Inferior parietal cortex (tissue), 1 donor: ENCODE data around the gene EDN3.

ENCODE experiments used
- DNase-seq: peaks from one replicate; pipeline ENCODE4 v3.0.0-alpha.2; 2016; ENCODE audit errors: extremely low spot score

EDN3 gene

DNA sequence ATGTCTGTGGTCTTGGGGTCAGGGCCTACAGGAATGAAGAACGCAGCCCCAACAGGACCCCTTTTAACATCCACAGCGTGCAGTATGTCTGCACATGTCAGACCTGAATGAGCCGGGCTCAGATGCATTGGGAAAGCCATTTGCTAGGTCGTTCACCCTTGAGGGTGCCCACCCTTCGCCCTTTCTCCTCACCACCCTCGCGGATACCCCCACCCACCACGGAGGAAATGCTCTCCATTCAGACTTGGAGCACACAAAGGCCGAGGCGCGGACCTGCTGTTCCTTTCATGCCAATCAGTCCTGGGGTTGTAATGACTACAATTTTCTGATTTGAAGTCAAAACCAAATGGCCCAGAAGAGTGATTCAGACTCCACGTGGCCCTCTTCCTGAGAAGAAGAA is 62.7 kb downstream of the EDN3 start:
- DNase-seq = no peak

DNA sequence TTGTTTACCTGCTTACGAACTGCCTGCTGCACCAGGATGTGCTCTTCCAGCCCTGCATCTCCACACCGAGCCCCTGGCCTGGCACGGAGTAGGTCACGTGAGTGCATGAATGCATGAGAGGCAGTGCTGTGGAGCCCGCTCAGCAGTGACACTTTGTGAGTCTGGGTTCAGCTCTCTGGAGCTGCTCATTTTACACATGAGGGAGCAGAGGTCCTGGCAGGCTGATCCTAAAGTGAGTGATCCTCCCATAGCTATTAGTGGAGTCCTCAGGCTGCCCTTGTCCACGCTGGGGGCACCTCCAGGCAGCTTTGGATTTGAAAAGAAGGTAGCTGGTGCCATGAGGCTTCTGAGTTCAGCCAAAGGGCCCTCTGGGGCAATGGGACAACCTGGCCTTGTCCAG is 64.2 kb downstream of the EDN3 start:
- no peak for DNase-seq

DNA sequence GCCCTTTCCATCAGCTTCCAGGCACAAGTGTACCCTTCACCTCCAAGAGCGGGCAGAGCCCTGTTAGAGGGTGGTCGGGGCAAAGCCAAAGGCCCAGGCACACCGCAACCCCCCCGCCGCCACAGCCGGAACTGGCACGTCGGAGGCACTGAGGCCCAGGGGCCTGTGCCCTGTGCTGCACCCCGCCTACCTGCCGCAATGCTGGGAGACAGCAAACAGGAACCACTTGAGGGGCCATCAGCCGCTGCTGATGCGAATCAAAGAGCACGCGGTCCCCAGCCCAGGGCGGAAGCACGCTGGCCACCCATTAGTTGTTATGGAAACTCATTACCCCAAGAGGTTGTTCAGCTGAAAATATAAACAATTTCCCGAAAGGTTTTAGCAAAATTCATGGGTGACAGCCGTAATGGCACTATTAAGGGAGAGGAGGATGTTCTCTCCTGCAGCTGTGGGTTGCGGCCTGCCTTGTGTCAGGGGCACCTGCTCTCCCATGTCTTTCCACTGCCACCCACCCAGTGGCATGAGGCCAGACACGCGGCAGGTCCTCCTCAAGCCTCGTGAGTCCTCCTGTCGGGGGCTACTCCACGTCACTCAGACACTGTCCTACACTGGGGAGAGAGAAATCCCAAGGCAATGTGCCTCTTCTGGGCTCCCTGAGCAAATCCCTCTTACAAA is 65.3 kb downstream of the EDN3 start:
- DNase-seq = no peak

- DNase-seq = no peak
Observed at GRCh38 chr20:59371431-59371830, 71.0 kb downstream of the EDN3 start.

DNA sequence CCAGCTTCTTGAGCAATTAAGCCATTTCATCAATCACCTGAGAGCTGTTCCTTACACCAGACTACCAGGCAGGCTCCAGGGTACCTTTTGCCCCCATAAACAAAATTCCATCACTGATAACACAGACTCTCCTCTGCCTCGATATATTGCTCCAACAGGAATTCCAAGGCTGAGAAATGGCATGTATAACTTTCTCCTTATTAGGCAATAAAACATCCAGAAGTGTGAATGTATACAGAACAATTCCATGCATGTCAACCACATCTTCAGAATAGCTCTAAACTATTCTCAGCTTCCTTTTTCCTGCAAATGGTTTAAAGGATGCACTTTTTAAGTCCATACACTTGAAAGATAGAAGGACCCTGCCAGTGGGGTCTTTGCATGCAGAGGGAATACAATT is 73.8 kb downstream of the EDN3 start:
- no peak for DNase-seq

DNA sequence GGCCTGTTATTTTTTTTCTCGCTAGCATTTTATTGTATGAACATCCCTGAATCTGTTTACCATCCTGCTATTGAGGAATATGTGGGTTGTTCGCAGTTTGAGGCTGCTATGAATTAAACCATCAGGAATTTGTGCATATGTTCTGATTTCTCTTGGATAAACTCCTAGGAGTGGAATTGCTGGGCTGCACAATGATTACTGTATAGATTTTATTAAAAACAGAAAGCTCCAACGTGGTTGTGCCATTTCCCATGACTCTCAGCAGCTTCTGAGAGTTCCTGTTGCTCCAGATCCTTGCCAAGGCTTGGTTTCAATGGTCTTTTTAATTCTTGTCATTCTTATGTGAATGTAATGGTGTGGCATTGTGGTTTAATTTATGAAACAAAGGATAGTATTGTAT is 75.1 kb downstream of the EDN3 start:
- no peak for DNase-seq
